Activated CD4-positive, alpha-beta T cell treated with anti-CD3 and anti-CD28 coated beads, Interleukin-2, Interleukin-6, amounts not matched to agents 100 ng/mL and 50 ng/mL, durations not matched to agents 16 hours and 8 hours (primary cell): Measurements from ENCODE around the gene RELT.

Experiments used
- DNase-seq: peaks from one replicate; pipeline ENCODE4 v3.0.0-alpha.2; 2020

The RELT gene

DNA sequence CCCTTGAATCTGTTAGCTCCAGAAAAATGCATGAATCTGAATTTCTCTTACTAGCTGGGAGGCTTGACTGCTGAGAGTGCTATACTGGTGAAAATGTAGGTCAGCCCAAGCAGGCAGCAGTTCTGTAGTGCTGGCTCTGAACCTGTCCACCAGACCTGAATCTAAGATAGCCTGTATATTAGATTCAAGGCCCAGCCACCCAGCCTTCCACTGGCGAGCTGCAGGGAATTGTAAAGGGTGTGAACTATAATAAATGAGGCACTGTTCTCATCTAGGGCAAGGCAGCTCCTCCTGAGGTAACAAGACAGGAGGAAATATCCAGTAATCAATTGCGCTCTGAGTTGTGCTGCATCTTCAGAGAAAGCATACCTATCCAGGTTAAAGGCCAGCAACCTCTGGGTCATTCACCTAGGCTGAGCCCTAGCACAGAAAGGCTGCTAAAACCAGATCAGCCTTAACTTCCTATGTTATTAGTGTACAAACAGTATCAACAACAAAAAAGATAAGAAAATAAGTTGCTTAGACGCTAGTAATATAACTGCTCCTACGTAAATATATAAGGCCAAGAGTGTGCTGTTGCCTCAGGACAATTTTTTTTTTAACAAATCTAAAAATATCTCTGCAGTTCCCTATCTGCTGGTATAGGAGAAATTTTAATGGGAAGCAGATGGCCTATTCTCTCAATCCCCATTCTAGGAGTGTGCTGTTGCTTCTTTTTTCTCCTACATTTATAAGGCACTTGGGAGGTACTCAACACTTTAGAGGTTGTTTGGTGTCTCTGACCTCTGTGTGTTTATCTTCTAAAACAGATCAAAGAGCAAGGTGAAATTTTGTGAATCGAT is 63.0 kb downstream of the RELT start:
- DNase-seq = no peak

DNA sequence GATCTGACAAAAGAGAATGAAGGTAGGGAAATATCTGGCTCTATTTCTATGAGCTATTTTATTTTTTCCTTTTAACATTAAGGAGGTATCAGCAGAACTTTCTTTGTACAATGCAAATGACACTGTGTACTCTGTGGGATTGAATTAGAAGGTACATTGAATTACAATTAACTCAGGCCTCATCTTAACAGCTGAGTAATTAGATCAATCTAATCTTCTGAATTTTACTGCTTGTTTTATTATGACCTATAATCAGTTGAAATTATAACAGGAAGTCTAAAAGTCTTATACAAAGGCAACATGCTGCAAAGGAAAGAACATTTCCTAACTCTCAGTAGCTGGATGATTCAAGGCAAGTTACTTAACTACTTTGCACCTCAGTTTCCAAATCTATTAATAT is 69.8 kb downstream of the RELT start:
- no peak for DNase-seq

- DNase-seq = no peak
Observed at GRCh38 chr11:73446766-73447165, 70.6 kb downstream of the RELT start.
